NCI-H1092 treated with DMSO at 0.1 percent for 48 hours (cell line): ENCODE results near the gene ALG2.

Experiments
- DNase-seq: peaks from one replicate; lab custom pipeline; 2025; lab: John Stamatoyannopoulos, UW

Gene ALG2

DNA sequence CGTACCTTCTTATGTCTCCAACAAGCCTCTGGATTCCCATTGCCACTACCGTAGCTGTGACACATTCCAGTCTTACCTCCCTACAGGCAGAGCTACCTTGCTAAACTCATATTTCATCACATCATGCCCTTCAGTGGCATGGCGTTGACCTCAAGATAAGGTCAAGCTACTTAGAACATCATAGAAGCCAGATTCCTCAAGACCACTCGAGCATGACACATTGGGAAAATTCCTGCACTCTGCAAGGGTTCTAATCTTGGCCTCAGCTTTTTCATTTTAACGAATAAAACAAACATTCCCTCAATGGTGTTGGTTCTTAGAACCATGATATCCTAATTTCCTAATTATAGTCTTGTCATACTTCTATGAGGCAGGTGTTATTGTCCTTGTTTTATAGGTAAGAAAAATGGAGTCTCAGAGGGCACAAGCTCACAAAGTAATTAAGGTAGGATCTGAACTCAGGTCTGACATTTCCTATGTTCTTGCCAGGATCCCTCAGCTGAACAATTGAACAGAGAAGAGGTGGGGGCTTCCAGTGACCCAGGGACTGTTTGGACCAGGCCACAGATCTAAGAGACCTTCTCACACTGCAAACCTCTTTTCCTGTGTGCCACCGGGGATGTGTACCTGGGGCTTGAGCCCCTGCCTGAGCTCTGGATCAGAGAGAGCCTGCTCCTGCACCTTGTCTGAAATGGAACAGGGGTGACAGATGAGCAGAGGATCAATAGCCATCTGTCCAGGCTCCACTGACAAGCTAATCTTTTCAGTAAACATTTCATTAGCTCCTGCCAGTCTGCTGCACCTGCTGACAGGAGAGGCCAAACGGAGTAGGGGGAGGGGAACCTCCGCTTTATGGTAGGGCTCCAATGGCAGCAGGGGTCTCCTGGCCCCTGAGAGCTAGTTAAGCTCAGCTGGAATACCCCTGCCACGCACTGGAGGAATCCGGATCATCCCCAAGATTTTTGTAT is 49.3 kb downstream of the ALG2 start:
- peak; percentile 85 for DNase-seq

DNA sequence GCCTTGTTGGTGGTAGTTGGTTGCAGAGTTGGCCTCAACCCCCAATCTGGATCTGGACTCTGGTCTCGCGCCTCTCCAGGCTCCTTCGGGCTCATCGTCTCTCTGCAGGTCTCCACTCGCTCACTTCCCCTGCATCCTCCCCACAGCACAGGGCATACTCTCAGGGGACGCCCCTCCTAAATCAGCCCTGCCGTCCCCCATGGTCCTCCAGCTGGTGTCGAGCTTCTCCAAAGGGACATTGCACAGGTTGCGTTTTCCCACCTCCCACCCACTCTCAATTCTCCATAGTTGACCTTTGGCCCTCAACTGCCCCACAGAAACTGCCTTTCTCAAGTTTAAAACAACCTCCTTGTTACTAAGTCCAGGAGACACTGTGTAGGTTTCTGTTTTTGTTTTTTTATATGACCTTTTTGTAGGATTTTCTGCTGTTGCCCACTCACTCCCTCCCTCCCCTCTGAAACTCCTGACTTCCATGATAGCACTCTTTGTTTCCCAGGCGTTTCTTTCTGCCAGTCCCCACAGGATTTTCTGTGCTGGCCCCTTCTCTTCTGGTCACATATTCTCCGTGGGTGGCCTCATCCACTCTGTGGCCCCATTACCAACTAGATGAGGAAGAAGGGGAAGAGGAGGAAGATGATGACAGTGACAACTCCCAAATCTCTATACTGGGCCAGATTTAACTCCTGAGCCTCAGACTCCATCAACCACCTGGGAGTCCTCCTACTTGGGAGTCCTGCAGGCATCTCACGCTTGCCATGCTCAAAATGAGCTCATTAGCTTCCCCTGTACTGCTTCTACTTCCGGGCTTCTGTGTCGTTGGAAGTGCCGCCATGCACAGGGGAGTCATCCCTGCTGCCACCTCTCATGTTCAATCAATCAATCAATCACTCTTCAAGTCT is 50.3 kb downstream of the ALG2 start:
- DNase-seq = no peak

DNA sequence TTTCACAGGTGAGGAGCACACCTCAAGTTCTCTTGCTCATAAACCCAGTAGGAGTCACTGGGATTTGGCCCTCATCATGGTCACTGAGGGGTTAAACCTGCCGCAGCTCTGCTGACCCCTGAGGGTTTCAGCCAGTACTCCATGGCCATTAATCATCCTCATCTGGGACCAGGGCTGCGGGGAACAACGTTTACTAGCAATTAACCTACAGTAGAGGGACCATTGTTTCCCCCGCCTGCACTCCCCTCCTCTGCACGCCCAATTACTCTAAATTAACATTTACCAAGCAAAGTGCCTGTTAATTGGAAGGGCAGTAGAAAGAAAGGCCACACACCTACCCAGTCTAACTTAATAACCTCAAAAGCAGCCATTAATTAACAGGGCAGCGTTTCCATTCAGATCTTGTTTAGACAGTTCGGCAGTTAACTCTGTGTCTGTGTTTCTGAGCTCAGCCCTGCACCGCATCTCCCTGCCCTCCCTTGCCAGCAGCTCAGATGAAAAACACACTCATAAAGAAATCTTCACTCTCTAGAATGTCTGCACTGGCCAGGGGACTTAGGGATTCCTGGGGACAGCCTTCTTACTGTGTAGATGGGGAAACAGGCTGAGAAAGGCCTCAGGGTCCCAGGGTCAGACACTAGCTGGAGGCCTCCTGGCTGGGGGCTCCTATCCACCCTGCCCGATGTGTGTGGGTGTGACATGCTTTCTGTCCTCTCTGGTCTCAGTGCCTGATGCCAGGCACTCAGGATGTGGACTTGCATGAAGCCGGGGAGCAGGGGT is 51.6 kb downstream of the ALG2 start:
- peak; percentile 31 for DNase-seq

DNA sequence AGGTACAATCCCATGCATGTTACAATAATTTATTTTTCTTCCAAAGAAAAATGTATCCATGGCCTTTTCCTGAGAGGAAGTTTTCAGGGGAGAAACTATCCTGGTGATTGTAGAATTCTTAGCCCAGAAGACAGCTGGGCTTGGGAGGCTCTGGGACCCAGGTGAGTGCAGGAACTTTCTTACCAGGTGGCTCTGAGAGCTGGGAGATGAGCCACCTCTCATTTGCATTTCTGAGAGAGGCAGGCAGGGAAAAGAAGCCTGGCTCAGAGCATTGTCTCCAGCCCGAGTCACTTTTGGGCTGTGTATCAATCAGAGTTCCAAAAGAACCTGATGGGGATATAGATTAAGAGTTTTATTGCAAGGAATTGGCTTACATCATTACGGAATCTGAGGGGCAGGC is 52.7 kb downstream of the ALG2 start:
- no peak for DNase-seq

DNA sequence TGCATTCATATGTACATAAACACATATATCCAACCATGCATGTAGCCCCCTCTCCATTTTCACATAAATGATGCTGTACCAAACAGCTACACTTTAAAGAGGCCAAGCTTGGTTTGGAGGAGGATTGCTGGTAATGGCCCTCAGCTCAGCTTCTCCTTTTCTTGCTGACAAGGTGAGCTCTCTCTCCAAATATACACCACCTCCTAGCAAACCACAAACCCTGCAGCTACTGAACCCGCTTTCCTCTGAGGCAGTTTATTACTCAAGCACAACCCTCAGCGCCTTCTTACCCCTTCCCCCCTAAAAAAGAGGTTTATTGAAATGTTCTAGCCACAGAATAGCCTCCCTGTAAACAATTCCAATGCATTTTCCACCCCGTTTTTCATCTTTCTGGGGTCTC is 54.0 kb downstream of the ALG2 start:
- DNase-seq = no peak

DNA sequence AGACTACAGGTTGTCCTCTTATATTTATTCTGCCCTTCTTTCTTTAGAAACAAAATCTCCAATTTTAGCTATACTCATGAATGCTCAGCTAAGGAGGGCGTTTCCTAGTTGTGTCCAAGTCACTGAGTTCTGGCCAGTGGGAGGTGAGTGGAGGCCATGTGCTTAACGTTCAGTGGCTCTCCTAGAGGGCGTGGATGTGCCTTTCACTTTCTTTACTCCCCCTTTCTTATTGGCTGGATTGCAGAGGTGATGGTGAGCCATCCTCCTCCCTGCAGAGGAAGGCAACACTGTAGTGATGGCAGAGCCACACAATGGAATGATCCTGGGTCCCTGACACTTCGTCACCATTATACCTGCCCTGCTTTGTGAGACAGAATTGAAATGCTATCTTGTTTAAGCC is 54.6 kb downstream of the ALG2 start:
- DNase-seq = no peak
